Astrocyte (in vitro differentiated cells and primary cell): Measurements from ENCODE around the gene MLN.

ENCODE experiments used
- EZH2 ChIP-seq: IDR thresholded peaks from 2 replicates; pipeline ENCODE4 v1.6.1; 2012; ENCODE audit warnings: mild to moderate bottlenecking, low read length, inconsistent platforms; ENCODE audit not compliant: insufficient read depth
- TF ChIP-seq, protein P1 (sequence below): IDR thresholded peaks from 2 replicates; pipeline ENCODE4 v1.5.1; 2011; ENCODE audit warnings: low read depth, mild to moderate bottlenecking, inconsistent platforms, low read length, moderate library complexity; ENCODE audit not compliant: insufficient read depth

DNA sequence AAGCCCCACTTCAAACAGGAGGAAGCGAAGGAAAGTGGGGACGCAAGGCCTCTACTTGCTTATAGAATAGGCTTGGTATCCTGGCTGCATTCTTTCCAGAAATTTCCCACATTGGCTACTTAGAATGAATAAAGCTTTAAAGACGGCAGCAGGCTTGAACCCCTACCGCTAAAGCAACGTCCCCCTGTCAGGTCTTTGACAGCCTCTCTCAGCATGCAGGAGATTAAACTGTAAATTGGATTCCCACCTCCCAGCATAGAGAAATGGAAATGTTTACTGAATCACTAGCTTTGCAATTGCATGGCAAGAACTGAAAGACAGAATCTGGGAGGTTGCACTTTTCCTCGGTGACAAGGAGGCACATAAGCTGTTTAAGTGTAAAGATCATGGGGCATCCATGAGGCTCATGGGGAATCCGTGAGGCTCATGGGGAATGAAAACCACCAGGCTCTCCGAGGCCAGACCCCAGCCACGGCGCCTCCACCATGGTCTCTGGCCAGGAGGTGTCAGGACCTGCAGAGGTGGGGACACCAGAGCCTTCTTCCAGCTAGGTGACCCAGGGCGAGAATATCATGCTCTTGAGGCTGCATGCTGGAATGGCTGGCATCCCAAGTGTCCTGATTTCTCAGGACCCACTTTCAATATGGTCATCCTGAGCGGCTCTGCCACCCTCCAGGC lies 25.2 kb downstream of the MLN start:
- TF ChIP-seq, protein P1, sequence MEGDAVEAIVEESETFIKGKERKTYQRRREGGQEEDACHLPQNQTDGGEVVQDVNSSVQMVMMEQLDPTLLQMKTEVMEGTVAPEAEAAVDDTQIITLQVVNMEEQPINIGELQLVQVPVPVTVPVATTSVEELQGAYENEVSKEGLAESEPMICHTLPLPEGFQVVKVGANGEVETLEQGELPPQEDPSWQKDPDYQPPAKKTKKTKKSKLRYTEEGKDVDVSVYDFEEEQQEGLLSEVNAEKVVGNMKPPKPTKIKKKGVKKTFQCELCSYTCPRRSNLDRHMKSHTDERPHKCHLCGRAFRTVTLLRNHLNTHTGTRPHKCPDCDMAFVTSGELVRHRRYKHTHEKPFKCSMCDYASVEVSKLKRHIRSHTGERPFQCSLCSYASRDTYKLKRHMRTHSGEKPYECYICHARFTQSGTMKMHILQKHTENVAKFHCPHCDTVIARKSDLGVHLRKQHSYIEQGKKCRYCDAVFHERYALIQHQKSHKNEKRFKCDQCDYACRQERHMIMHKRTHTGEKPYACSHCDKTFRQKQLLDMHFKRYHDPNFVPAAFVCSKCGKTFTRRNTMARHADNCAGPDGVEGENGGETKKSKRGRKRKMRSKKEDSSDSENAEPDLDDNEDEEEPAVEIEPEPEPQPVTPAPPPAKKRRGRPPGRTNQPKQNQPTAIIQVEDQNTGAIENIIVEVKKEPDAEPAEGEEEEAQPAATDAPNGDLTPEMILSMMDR, result no peak
- no peak for TF ChIP-seq EZH2
